Spleen (tissue), 11 donors: Measurements from ENCODE around the gene GNG7. TPM values are rescaled to one million over a fixed set of nuclear protein-coding genes. Genes with fewer than 3 reads are reported as not detected.

ENCODE experiments used
- DNase-seq: peaks from one replicate; pipeline ENCODE4 v3.0.0-alpha.2; 2020
- H3K27ac ChIP-seq, 8 donors: fragments of 200-600 bp; sonication (generic) in 7 of 8; 1 replicate in 4 of 8; 2 replicates in 4 of 8; pipeline versions ENCODE4 v1.5.0 to v1.8.0; 2016 to 2021; ENCODE audit warnings: inconsistent platforms in 4 of 8, mild to moderate bottlenecking in 4 of 8, moderate library complexity in 1 of 8
- H3K27me3 ChIP-seq, 7 donors: fragments of 200-600 bp; sonication (generic) in 6 of 7; replicated peaks in 1 of 7; 1 replicate in 4 of 7; 2 replicates in 3 of 7; pipeline versions ENCODE4 v1.5.0 to v1.8.0; 2016 to 2021; ENCODE audit warnings: inconsistent platforms in 3 of 7, mild to moderate bottlenecking in 1 of 7
- H3K36me3 ChIP-seq, 6 donors: fragments of 200-600 bp; sonication (generic) in 5 of 6; 1 replicate in 4 of 6; 2 replicates in 2 of 6; pipeline versions ENCODE4 v1.5.0 to v1.8.0; 2016 to 2021; ENCODE audit warnings: inconsistent platforms in 2 of 6
- H3K4me1 ChIP-seq, 6 donors: fragments of 200-600 bp; sonication (generic) in 5 of 6; 1 replicate in 3 of 6; 2 replicates in 3 of 6; pipeline versions ENCODE4 v1.5.0 to v1.8.0; 2016 to 2021; ENCODE audit warnings: inconsistent platforms in 3 of 6
- H3K4me3 ChIP-seq, 8 donors: fragments of 200-600 bp; sonication (generic) in 7 of 8; 1 replicate in 4 of 8; 2 replicates in 4 of 8; pipeline versions ENCODE4 v1.5.0 to v1.8.0; 2016 to 2021; ENCODE audit warnings: inconsistent platforms in 4 of 8, mild to moderate bottlenecking in 4 of 8, moderate library complexity in 2 of 8
- H3K9me3 ChIP-seq, 8 donors: fragments of 200-600 bp; sonication (generic) in 7 of 8; 1 replicate in 4 of 8; 2 replicates in 4 of 8; pipeline versions ENCODE4 v1.5.0 to v1.8.0; 2016 to 2021; ENCODE audit warnings: inconsistent platforms in 4 of 8
- POLR2A ChIP-seq, 3 donors: fragments of 450-650 bp; IDR thresholded peaks; one replicate each; pipeline ENCODE4 v1.5.1; 2017; ENCODE audit warnings: antibody characterized with exemption in 3 of 3, mild to moderate bottlenecking in 1 of 3
- POLR2AphosphoS5 ChIP-seq, 3 donors: sonication (generic); formaldehyde crosslinking; IDR thresholded peaks; one replicate each; pipeline ENCODE4 v1.5.1; 2017; ENCODE audit warnings: antibody characterized with exemption in 3 of 3
- WGBS, 5 donors: extraction: QIAGEN DNeasy Blood & Tissue Kit in 3 of 5; methylation state at CpG; one replicate each; pipeline versions ENCODE4 v1.1.5 to v1.1.7; 2013 to 2018; 5-methylcytosine and 5-hydroxymethylcytosine counted together
- intact Hi-C: fragments of 100-400 bp; cut with DNase I; formaldehyde crosslinking; loops from one replicate; pipeline ENCODE4 v1.15.0; 2023; ENCODE audit warnings: low total_unique reads
- polyA plus RNA-seq, 3 donors: library from polyadenylated mRNA; stranded (reverse); fragments of 200-250 nt; gene quantifications; one replicate each; pipeline ENCODE4 v1.2.1, GENCODE V29; 2013
- total RNA-seq, 7 donors: library from RNA; depleted of rRNA in 3 of 7; stranded (reverse); fragments of >200 nt in 3 of 7; fragmentation: NEBNext Ultra II Directional in 4 of 7; extraction: Animal tissue kit (Norgen Biotek cat#: 25700) in 4 of 7; gene quantifications; one replicate each; pipeline versions ENCODE4 v1.1.0 to v1.2.1, GENCODE V29; 2016 to 2021
- TF ChIP-seq, protein P1 (sequence below), 11 experiments: fragments of 200-600 bp in 7 of 11; fragments of 450-650 bp in 4 of 11; sonication (generic) in 4 of 11; IDR thresholded peaks in 8 of 11; conservative IDR thresholded peaks in 3 of 11; 1 replicate in 7 of 11; 2 replicates in 4 of 11; pipeline versions ENCODE4 v1.4.0 to v1.8.0; 2016 to 2021; ENCODE audit warnings: antibody characterized with exemption in 11 of 11, inconsistent platforms in 4 of 11, mild to moderate bottlenecking in 1 of 11
- donor health status: healthy with polysubstance abuse.
- donor health status: DM: no; HTN: no; CAD: no; lungs with moderate emphysema.
- donor health status: DM: no; HTN: no; CAD: no.
- donor health status: Bipolar disorder and iron deficiency.
- donor health status: healthy.
- donor health status: DM: no; HTN: no; CAD: no.
- donor health status: DM: yes; HTN: yes; CAD: no.

The GNG7 gene
- total and polyA plus RNA-seq, 10 donors: 17.2 to 34.6 (median 18.9) TPM

- Histone ChIP-seq H3K4me3 (peak overlapping the region in 7 of 8 donors; percentile 11 to 61 (median 30)), H3K4me1 (peaks cover 15 to 39% (median 28%) of the 10 kb centered on the region in 6 donors), H3K9me3 (peaks cover 0 to 28% (median 21%) of the 10 kb centered on the region in 8 donors), H3K27me3 (peaks cover 0 to 15% (median 0%) of the 10 kb centered on the region in 7 donors), H3K36me3 (peaks cover 0 to 16% (median 0%) of the 10 kb centered on the region in 6 donors), H3K27ac (peak overlapping the region; percentile 36 to 79 (median 69))
- no peak for TF ChIP-seq POLR2A (IDR thresholded peaks at IDR 0.05)
- TF ChIP-seq, protein P1, sequence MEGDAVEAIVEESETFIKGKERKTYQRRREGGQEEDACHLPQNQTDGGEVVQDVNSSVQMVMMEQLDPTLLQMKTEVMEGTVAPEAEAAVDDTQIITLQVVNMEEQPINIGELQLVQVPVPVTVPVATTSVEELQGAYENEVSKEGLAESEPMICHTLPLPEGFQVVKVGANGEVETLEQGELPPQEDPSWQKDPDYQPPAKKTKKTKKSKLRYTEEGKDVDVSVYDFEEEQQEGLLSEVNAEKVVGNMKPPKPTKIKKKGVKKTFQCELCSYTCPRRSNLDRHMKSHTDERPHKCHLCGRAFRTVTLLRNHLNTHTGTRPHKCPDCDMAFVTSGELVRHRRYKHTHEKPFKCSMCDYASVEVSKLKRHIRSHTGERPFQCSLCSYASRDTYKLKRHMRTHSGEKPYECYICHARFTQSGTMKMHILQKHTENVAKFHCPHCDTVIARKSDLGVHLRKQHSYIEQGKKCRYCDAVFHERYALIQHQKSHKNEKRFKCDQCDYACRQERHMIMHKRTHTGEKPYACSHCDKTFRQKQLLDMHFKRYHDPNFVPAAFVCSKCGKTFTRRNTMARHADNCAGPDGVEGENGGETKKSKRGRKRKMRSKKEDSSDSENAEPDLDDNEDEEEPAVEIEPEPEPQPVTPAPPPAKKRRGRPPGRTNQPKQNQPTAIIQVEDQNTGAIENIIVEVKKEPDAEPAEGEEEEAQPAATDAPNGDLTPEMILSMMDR (IDR thresholded peaks at IDR 0.05 in 8 of 11, conservative IDR thresholded peaks at IDR 0.05 in 3 of 11): peak; percentile 65 to 96 (median 86)
- TF ChIP-seq POLR2AphosphoS5 (IDR thresholded peaks at IDR 0.05): peak; percentile 84 to 92 (median 87)
- DNase-seq: peak; percentile 93
- 3 to 10% (median 4%) methylated on average over 22 to 47 of the region's 47 CpGs for WGBS, 5 donors
- intact Hi-C loops: no loop called here
Observed at GRCh38 chr19:2578901-2579677, 123.4 kb downstream of the GNG7 start.

- WGBS, 5 donors: 45 to 69% (median 56%) methylated on average over 11 to 13 of the region's 13 CpGs
- TF ChIP-seq POLR2A (IDR thresholded peaks at IDR 0.05) (no peak), POLR2AphosphoS5 (IDR thresholded peaks at IDR 0.05) (no peak)
- Histone ChIP-seq H3K27me3 (peaks cover 0 to 15% (median 0%) of the 10 kb centered on the region in 7 donors), H3K27ac (peak overlapping the region; percentile 36 to 79 (median 69)), H3K36me3 (peaks cover 0 to 16% (median 0%) of the 10 kb centered on the region in 6 donors), H3K4me3 (peak overlapping the region in 6 of 8 donors; percentile 11 to 61 (median 30)), H3K9me3 (peaks cover 0 to 22% (median 15%) of the 10 kb centered on the region in 8 donors), H3K4me1 (peaks cover 15 to 39% (median 28%) of the 10 kb centered on the region in 6 donors)
- peak; percentile 66 for DNase-seq
- intact Hi-C loops: no loop called here
Observed at GRCh38 chr19:2578391-2578890, 124.1 kb downstream of the GNG7 start.

GRCh38 chr19:2577722-2578335, 124.7 kb downstream of the GNG7 start:
- Histone ChIP-seq H3K27me3 (peaks cover 0 to 15% (median 0%) of the 10 kb centered on the region in 7 donors), H3K36me3 (peaks cover 0 to 18% (median 0%) of the 10 kb centered on the region in 6 donors), H3K4me3 (no peak overlapping the region), H3K4me1 (peaks cover 15 to 39% (median 28%) of the 10 kb centered on the region in 6 donors), H3K27ac (peak overlapping the region in 5 of 8 donors; percentile 67 to 79 (median 74)), H3K9me3 (peaks cover 0 to 16% (median 9%) of the 10 kb centered on the region in 8 donors)
- TF ChIP-seq POLR2AphosphoS5 (IDR thresholded peaks at IDR 0.05): no peak
- TF ChIP-seq, protein P1 (IDR thresholded peaks at IDR 0.05 in 8 of 11, conservative IDR thresholded peaks at IDR 0.05 in 3 of 11): no peak
- no peak for TF ChIP-seq POLR2A (IDR thresholded peaks at IDR 0.05)
- intact Hi-C loops: no loop called here
- WGBS, 5 donors: 84 to 94% (median 91%) methylated on average over 18 of the region's 18 CpGs
- DNase-seq: peak; percentile 36

DNA sequence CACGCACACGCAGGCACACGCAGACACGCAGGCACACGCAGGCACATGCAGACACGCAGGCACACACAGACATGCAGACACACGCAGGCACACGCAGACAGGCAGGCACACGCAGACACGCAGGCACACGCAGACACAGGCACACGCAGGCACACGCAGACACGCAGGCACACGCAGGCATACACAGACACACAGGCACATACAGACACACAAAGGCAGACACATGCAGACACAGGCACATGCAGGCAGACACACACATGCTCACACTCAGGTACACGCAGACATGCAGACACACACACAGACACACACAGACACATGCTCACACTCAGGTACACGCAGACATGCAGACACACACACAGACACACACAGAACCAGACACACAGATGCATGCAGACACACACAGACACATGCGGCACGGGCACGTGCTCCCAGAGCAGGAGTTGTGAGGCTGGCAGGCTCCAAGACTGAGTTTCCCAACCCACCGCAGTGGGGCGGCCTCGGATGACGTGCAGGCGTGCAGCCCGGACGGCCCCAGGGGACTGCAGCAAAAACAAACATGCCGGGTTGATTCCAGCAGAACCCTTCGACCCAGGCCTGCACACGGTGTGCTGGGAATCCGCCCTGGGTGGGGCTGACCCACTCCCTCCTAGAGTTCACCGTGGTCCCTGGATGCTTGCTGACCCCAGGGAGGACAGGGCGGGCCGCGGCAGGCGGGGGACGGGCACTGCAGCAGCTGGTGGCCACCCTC, 126.6 kb downstream of the GNG7 start:
- H3K4me1 ChIP-seq: peaks cover 15 to 35% (median 28%) of the 10 kb centered on the region in 6 donors
- intact Hi-C loops: no loop called here
- 93 to 95% (median 95%) methylated on average over 14 to 37 of the region's 37 CpGs for WGBS, 5 donors

More for the DNA sequence above, 126.6 kb downstream of the GNG7 start:
- Histone ChIP-seq H3K36me3 (peaks cover 0 to 18% (median 0%) of the 10 kb centered on the region in 6 donors), H3K9me3 (peaks cover 0 to 4% (median 0%) of the 10 kb centered on the region in 8 donors), H3K27ac (no peak overlapping the region), H3K27me3 (peaks cover 0 to 15% (median 0%) of the 10 kb centered on the region in 7 donors), H3K4me3 (no peak overlapping the region)
- DNase-seq: peak; percentile 57
- TF ChIP-seq, protein P1 (IDR thresholded peaks at IDR 0.05 in 8 of 11, conservative IDR thresholded peaks at IDR 0.05 in 3 of 11): no peak
- no peak for TF ChIP-seq POLR2A (IDR thresholded peaks at IDR 0.05)
- TF ChIP-seq POLR2AphosphoS5 (IDR thresholded peaks at IDR 0.05): peak in 2 of 3 donors; percentile 19 to 21
